Spinal cord (tissue), 10 donors: ENCODE data around the gene C12orf57. TPM values are rescaled to one million over a fixed set of nuclear protein-coding genes. Genes with fewer than 3 reads are reported as not detected.
A peak's percentile ranks its signal among the peaks of the same experiment; 100 is the strongest.

Source experiments
- DNase-seq, 6 donors: peaks; one replicate each; pipeline versions ENCODE4 v3.0.0 to v3.0.0-alpha.2; 2013 to 2015; ENCODE audit warnings: low spot score in 6 of 6, low read depth in 4 of 6
- H3K27ac ChIP-seq: one replicate; pipeline ENCODE4 v1.5.1; 2013; ENCODE audit warnings: low read depth, low read length, control low read depth
- H3K27me3 ChIP-seq: one replicate; pipeline ENCODE4 v1.6.1; 2013; ENCODE audit warnings: low read length; ENCODE audit not compliant: control insufficient read depth, insufficient read depth
- H3K36me3 ChIP-seq: one replicate; pipeline ENCODE4 v1.6.1; 2013; ENCODE audit warnings: low read length; ENCODE audit not compliant: control insufficient read depth, insufficient read depth
- H3K4me1 ChIP-seq: one replicate; pipeline ENCODE4 v1.6.1; 2013; ENCODE audit warnings: low read length; ENCODE audit not compliant: control insufficient read depth, insufficient read depth
- H3K4me3 ChIP-seq: one replicate; pipeline ENCODE4 v1.5.1; 2013; ENCODE audit warnings: low read depth, low read length, control low read depth
- H3K9me3 ChIP-seq: one replicate; pipeline ENCODE4 v1.6.1; 2013; ENCODE audit warnings: low read length; ENCODE audit not compliant: control insufficient read depth, insufficient read depth
- WGBS: methylation state at CpG from one replicate; pipeline ENCODE4 v1.1.5; 2013; ENCODE audit warnings: missing lambda C conversion rate; ENCODE audit not compliant: insufficient coverage; 5-methylcytosine and 5-hydroxymethylcytosine counted together
- polyA plus RNA-seq, 2 donors: library from polyadenylated mRNA; unstranded; fragments of 120-200 nt; gene quantifications; one replicate each; pipeline ENCODE4 v1.2.1, GENCODE V29; 2013; ENCODE audit not compliant: insufficient read length in 2 of 2
- total RNA-seq, 2 donors: library from RNA; depleted of rRNA in 1 of 2; stranded (reverse); fragments of 120-200 nt in 1 of 2; fragments of >200 nt in 1 of 2; gene quantifications; one replicate each; pipeline versions ENCODE4 v1.2.3 to v1.2.4, GENCODE V29; 2013 to 2014
- donor health status: healthy.

C12orf57 gene
- total and polyA plus RNA-seq, 4 donors: 108 to 376 (median 231) TPM

DNA sequence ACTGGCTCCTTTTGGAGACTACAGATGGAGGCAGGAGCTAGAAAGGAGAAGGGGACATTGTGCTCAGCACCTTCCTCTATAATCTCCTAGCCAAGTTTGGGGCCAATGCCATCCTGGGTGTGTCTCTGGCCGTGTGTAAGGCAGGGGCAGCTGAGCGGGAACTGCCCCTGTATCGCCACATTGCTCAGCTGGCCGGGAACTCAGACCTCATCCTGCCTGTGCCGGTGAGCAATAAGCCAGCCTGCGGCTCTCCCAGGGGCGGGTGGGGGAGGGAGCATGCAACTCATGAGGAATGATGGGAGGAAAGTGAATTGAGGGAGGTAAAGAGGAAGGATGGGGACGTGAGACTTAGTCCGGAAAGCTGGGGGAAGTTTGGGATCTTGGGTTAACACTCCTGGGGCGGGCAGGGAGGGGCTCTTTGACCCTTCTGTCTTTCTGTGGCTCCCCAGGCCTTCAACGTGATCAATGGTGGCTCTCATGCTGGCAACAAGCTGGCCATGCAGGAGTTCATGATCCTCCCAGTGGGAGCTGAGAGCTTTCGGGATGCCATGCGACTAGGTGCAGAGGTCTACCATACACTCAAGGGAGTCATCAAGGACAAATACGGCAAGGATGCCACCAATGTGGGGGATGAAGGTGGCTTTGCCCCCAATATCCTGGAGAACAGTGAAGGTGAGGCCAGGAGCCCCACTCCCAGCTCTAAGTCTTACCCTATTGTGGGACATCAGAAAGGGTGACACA, 26.2 kb upstream of the C12orf57 start:
- Histone ChIP-seq H3K36me3 (peaks cover 61% of the 10 kb centered on the region), H3K27me3 (no peaks in the 10 kb centered on the region), H3K4me1 (peaks cover 50% of the 10 kb centered on the region), H3K4me3 (no peak overlapping the region), H3K27ac (no peak overlapping the region), H3K9me3 (no peaks in the 10 kb centered on the region)
- 84% methylated on average over 13 of the region's 14 CpGs for WGBS
- peak in 1 of 6 donors; percentile 0 for DNase-seq

DNA sequence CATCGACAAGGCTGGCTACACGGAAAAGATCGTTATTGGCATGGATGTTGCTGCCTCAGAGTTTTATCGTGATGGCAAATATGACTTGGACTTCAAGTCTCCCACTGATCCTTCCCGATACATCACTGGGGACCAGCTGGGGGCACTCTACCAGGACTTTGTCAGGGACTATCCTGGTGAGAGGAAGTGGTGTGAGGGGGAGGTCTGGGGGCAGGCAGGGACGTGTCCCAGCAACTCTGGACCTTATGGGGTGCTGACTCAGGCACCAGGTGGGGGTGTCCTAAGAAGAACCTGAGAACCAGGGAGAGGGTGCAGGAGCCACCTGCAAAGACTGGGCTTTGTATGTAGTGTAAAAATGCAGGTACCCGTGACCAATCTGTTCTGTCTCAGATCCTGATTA, 24.2 kb upstream of the C12orf57 start:
- no peak for DNase-seq
- 62% methylated on average over 4 of the region's 7 CpGs for WGBS
- H3K36me3 ChIP-seq: peaks cover 70% of the 10 kb centered on the region
- H3K4me1 ChIP-seq: peaks cover 47% of the 10 kb centered on the region
- H3K27ac ChIP-seq: no peak overlapping the region
- no peaks in the 10 kb centered on the region for H3K27me3 ChIP-seq
- no peak overlapping the region for H3K4me3 ChIP-seq
- H3K9me3 ChIP-seq: no peaks in the 10 kb centered on the region

DNA sequence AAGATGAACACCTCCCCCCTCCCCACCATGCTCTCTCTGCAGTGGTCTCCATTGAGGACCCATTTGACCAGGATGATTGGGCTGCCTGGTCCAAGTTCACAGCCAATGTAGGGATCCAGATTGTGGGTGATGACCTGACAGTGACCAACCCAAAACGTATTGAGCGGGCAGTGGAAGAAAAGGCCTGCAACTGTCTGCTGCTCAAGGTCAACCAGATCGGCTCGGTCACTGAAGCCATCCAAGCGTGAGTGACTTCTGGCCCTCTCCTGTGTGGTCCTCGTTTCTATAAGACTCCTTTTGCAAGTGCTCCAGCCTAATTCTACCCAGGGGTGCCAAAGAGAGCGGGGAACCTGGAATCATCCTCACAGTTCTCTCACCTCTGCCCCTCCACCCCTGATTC, 22.3 kb upstream of the C12orf57 start:
- 69% methylated on average over 6 of the region's 7 CpGs for WGBS
- peaks cover 62% of the 10 kb centered on the region for H3K36me3 ChIP-seq
- no peaks in the 10 kb centered on the region for H3K27me3 ChIP-seq
- H3K9me3 ChIP-seq: no peaks in the 10 kb centered on the region
- no peak overlapping the region for H3K27ac ChIP-seq
- DNase-seq: no peak
- H3K4me3 ChIP-seq: no peak overlapping the region
- peaks cover 47% of the 10 kb centered on the region for H3K4me1 ChIP-seq

DNA sequence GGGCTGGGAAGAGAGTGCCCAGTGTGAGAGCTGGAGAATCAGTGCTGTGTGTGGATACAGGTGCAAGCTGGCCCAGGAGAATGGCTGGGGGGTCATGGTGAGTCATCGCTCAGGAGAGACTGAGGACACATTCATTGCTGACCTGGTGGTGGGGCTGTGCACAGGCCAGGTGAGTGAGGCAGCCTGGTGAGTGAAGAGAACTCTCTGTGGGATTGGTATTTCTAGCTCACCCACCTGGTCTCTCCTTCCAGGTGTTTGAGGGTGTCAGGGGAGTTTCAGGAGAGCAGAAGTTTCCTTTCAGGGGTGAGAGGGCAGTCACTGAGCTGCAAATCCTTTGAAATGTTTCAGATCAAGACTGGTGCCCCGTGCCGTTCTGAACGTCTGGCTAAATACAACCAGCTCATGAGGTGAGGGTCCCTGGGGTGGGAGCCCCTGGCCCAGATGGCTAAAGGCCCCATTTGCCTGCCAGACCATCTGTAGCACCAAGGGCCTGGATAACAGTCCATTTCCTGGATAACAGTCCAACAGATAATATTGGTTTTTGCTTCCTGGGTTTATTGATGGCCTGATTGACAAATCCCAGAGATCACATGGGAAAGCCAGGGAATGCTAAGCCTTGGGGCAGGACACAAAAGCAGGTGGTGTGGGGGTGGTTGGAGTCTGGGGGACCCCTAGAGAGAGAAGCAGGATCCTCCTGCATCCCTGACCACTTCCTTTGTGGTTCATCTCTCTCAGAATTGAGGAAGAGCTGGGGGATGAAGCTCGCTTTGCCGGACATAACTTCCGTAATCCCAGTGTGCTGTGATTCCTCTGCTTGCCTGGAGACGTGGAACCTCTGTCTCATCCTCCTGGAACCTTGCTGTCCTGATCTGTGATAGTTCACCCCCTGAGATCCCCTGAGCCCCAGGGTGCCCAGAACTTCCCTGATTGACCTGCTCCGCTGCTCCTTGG, 21.6 kb upstream of the C12orf57 start:
- H3K27ac ChIP-seq: no peak overlapping the region
- 82% methylated on average over 8 of the region's 9 CpGs for WGBS
- no peaks in the 10 kb centered on the region for H3K9me3 ChIP-seq
- no peak overlapping the region for H3K4me3 ChIP-seq
- DNase-seq: no peak
- peaks cover 47% of the 10 kb centered on the region for H3K4me1 ChIP-seq
- H3K36me3 ChIP-seq: peaks cover 54% of the 10 kb centered on the region
- H3K27me3 ChIP-seq: no peaks in the 10 kb centered on the region

DNA sequence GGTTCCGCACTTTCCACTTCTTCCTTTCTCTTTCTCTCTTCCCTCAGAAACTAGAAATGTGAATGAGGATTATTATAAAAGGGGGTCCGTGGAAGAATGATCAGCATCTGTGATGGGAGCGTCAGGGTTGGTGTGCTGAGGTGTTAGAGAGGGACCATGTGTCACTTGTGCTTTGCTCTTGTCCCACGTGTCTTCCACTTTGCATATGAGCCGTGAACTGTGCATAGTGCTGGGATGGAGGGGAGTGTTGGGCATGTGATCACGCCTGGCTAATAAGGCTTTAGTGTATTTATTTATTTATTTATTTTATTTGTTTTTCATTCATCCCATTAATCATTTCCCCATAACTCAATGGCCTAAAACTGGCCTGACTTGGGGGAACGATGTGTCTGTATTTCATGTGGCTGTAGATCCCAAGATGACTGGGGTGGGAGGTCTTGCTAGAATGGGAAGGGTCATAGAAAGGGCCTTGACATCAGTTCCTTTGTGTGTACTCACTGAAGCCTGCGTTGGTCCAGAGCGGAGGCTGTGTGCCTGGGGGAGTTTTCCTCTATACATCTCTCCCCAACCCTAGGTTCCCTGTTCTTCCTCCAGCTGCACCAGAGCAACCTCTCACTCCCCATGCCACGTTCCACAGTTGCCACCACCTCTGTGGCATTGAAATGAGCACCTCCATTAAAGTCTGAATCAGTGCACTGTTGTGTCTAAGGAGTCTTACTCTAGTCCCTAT, 20.7 kb upstream of the C12orf57 start:
- WGBS: 43% methylated on average over 3 of the region's 10 CpGs
- H3K27ac ChIP-seq: no peak overlapping the region
- peaks cover 47% of the 10 kb centered on the region for H3K4me1 ChIP-seq
- peaks cover 45% of the 10 kb centered on the region for H3K36me3 ChIP-seq
- H3K4me3 ChIP-seq: no peak overlapping the region
- DNase-seq: no peak
- no peaks in the 10 kb centered on the region for H3K27me3 ChIP-seq
- H3K9me3 ChIP-seq: no peaks in the 10 kb centered on the region

DNA sequence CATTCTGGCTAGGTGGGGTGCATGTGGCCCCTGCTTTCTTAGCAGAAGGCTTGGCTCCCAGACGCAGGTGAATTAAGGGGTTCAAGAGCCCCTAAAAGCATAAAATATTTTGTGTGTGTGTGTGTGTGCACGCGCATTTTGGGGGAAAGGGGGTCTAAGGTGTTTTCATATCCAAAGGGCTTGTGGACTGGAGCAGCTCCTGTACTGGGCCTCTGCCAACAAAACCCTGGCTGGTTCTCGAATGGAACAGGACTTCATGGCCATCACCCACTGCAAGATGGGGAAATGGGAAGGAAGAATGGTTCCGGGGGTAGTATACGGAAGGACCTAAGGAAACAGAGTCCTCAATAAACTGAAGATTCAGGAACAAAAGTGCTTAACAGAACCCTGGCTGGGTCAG, 20.0 kb upstream of the C12orf57 start:
- WGBS: 67% methylated on average over 4 of the region's 6 CpGs
- Histone ChIP-seq H3K36me3 (peaks cover 38% of the 10 kb centered on the region), H3K27ac (peak overlapping the region; percentile 99), H3K4me3 (no peak overlapping the region), H3K27me3 (no peaks in the 10 kb centered on the region), H3K4me1 (peaks cover 51% of the 10 kb centered on the region), H3K9me3 (no peaks in the 10 kb centered on the region)
- no peak for DNase-seq

DNA sequence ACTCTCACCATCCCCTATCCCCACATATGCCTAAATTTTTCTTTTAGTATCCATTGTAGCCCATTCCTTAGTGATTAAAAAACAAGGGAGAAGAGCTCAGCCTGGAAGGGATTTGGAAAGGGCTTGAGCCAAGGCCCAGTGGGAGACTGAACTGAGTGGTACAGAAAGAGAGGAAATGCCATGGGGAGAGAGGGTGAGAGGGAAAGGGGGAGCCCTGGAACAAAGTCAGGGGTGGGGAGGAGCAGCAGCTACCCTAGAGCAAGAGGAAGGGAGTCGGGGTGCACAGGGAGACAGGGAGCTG, 18.6 kb upstream of the C12orf57 start:
- H3K9me3 ChIP-seq: no peaks in the 10 kb centered on the region
- peak overlapping the region; percentile 39 for H3K4me3 ChIP-seq
- H3K36me3 ChIP-seq: peaks cover 29% of the 10 kb centered on the region
- peak overlapping the region; percentile 99 for H3K27ac ChIP-seq
- H3K27me3 ChIP-seq: no peaks in the 10 kb centered on the region
- peaks cover 63% of the 10 kb centered on the region for H3K4me1 ChIP-seq
- 7% methylated on average over 1 of the region's 1 CpG for WGBS
- peak in 2 of 6 donors; percentile 68 to 83 for DNase-seq

DNA sequence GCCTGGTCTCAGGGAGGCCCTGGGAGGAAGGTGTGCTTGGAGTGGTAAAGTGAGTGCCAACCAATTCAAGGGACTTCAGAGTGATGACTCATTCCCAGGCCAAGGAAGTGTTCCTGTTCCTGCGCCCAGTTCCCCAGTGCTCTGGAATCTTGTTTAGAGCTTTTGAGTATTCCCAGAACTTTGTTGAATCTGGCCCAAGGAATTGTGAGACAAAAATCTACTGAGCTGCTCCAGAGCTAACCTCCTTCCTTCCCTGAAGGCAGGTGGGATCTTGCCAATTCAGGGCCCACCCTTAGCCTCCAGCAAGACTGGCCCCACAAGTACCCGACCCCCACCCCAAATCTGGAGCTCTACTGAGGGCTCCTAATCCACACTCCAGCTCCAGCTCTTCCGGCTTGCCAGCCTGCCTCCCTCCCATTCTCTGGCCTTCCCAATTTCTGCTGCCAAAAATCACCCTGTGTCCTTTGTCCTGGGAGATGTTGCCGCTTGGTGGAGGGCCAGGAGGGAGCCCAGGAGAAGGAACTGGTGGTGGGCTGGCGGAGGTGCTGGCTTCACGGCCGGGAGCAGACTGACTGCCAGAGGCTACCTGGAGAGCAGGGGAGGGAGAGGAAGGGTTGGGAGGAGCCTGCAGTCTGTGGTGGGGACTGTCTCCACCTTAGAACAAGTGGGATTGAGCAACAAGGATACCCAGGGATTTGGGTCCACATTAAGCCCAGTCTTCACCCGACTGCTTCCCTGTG, 18.1 kb upstream of the C12orf57 start:
- Histone ChIP-seq H3K4me1 (peaks cover 67% of the 10 kb centered on the region), H3K36me3 (peaks cover 32% of the 10 kb centered on the region), H3K4me3 (peak overlapping the region; percentile 46), H3K9me3 (no peaks in the 10 kb centered on the region), H3K27ac (peak overlapping the region; percentile 99), H3K27me3 (no peaks in the 10 kb centered on the region)
- WGBS: 2% methylated on average over 7 of the region's 8 CpGs
- DNase-seq: peak in 4 of 6 donors; percentile 83 to 96 (median 90)
